C4-2B (cell line): ENCODE results near the gene TPSB2.
"Not testable (repeated sequence)": the region's sequence is repeated elsewhere in the genome, so short reads cannot be mapped to it uniquely, and the experiment has no call there.

Source experiments
- H3K27ac ChIP-seq: fragments of 450-650 bp; 2 replicates; pipeline ENCODE4 v1.5.1; 2017
- CTCF ChIP-seq: fragments of 450-650 bp; conservative IDR thresholded peaks from 2 replicates; pipeline ENCODE4 v1.5.1; 2017; ENCODE audit warnings: mild to moderate bottlenecking
- ZFX ChIP-seq: fragments of 450-650 bp; IDR thresholded peaks from 2 replicates; pipeline ENCODE4 v1.6.1; 2017

Gene TPSB2

GRCh38 chr16:1225728-1226311 is 4.2 kb downstream of the TPSB2 start:
- not testable (repeated sequence) for H3K27ac ChIP-seq

GRCh38 chr16:1225051-1225451 is 4.9 kb downstream of the TPSB2 start, which contains the start of gene TPSG1:
TPSG1 (minus strand) TSS chr16:1225268; CDS start chr16:1225252, 16 bp downstream.
- H3K27ac ChIP-seq: no peak within 1 kb of the TSS; the same call in 1 of the 2 replicates
- no peak for TF ChIP-seq ZFX
- TF ChIP-seq CTCF: no peak

GRCh38 chr16:1224558-1224957 is 5.4 kb downstream of the TPSB2 start:
- TF ChIP-seq ZFX (no peak), CTCF (no peak)
- no peak overlapping the region for H3K27ac ChIP-seq

GRCh38 chr16:1223355-1224214 is 6.4 kb downstream of the TPSB2 start:
- H3K27ac ChIP-seq: no peak overlapping the region
- no peak for TF ChIP-seq ZFX
- TF ChIP-seq CTCF: no peak

GRCh38 chr16:1222553-1223354 is 7.2 kb downstream of the TPSB2 start:
- H3K27ac ChIP-seq: no peak overlapping the region
- no peak for TF ChIP-seq ZFX
- no peak for TF ChIP-seq CTCF

- TF ChIP-seq CTCF (no peak), ZFX (no peak)
- H3K27ac ChIP-seq: no peak overlapping the region
These were observed 8.1 kb downstream of the TPSB2 start for GRCh38 chr16:1221628-1222552.
